Colonic mucosa (tissue), 4 donors: ENCODE measurements around the gene DCAF5. TPM values are rescaled to one million over a fixed set of nuclear protein-coding genes. Genes with fewer than 3 reads are reported as not detected.

Experiments
- DNase-seq: peaks from one replicate; pipeline ENCODE4 v3.0.0-alpha.2; 2020
- H3K27ac ChIP-seq: fragments of 200-600 bp; one replicate; pipeline ENCODE4 v1.8.0; 2021
- H3K27me3 ChIP-seq: fragments of 200-600 bp; one replicate; pipeline ENCODE4 v1.8.0; 2021
- H3K36me3 ChIP-seq: fragments of 200-600 bp; one replicate; pipeline ENCODE4 v1.8.0; 2021
- H3K4me1 ChIP-seq: fragments of 200-600 bp; one replicate; pipeline ENCODE4 v1.8.0; 2021; ENCODE audit warnings: mild to moderate bottlenecking
- H3K4me3 ChIP-seq: fragments of 200-600 bp; one replicate; pipeline ENCODE4 v1.8.0; 2021
- H3K9ac ChIP-seq, 2 donors: one replicate each; pipeline ENCODE4 v1.7.0; 2013; ENCODE audit warnings: control low read depth in 2 of 2, low read depth in 2 of 2, low read length in 2 of 2
- H3K9me3 ChIP-seq: fragments of 200-600 bp; one replicate; pipeline ENCODE4 v1.8.0; 2021
- intact Hi-C: fragments of 100-400 bp; cut with DNase I; formaldehyde crosslinking; loops from one replicate; pipeline ENCODE4 v1.14.1; 2022
- total RNA-seq, 2 donors: library from RNA; stranded (reverse); fragmentation: NEBNext Ultra II Directional in 1 of 2; extraction: Animal tissue kit (Norgen Biotek cat#: 25700) in 1 of 2; gene quantifications; one replicate each; pipeline ENCODE4 v1.2.1, GENCODE V29; 2021
- TF ChIP-seq, protein P1 (sequence below): fragments of 200-600 bp; IDR thresholded peaks from one replicate; pipeline ENCODE4 v1.8.0; 2022; ENCODE audit warnings: antibody characterized with exemption, mild to moderate bottlenecking
- donor health status: healthy.
- donor health status: DM: no; HTN: no; CAD: no.
- donor health status: DM: no; HTN: no; CAD: no.

DCAF5 gene
- total RNA-seq, 2 donors from 2014 or later = 29.9 to 41.6 TPM

DNA sequence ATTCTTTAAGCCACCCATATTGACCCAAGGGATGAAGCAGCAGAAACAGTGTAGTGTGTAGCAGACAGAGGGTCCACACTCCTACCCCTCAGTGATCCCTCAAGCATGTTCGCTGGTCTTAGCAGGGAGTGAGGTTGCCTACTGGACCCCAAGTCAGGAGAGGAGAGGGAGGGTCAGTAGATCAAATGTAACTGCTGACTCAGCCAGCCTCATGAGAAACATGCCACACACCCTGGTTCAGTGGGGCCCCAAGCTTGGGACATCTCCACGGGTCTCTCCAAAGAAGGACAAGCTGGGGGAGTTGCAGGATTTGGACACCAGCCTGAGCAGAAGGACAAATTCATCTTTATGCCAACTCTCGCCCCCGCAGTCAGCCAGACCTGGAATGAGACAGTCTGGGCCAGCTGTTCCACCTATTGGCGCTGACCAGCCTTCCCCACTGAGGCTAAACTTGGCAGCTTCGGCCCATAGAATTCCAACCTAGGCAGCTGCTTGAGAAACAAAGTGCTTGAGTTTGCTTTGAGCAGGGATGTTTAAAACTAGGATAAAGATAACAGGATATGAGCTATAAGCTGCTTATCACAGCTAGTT lies 107.9 kb downstream of the DCAF5 start:
- TF ChIP-seq, protein P1, sequence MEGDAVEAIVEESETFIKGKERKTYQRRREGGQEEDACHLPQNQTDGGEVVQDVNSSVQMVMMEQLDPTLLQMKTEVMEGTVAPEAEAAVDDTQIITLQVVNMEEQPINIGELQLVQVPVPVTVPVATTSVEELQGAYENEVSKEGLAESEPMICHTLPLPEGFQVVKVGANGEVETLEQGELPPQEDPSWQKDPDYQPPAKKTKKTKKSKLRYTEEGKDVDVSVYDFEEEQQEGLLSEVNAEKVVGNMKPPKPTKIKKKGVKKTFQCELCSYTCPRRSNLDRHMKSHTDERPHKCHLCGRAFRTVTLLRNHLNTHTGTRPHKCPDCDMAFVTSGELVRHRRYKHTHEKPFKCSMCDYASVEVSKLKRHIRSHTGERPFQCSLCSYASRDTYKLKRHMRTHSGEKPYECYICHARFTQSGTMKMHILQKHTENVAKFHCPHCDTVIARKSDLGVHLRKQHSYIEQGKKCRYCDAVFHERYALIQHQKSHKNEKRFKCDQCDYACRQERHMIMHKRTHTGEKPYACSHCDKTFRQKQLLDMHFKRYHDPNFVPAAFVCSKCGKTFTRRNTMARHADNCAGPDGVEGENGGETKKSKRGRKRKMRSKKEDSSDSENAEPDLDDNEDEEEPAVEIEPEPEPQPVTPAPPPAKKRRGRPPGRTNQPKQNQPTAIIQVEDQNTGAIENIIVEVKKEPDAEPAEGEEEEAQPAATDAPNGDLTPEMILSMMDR = no peak
- Histone ChIP-seq H3K9me3 (no peaks in the 10 kb centered on the region), H3K4me3 (no peak overlapping the region), H3K36me3 (no peaks in the 10 kb centered on the region), H3K9ac (no peak overlapping the region), H3K27ac (peak overlapping the region; percentile 52), H3K27me3 (no peaks in the 10 kb centered on the region), H3K4me1 (peaks cover 10% of the 10 kb centered on the region)
- intact Hi-C loops = no loop called here
- no peak for DNase-seq

DNA sequence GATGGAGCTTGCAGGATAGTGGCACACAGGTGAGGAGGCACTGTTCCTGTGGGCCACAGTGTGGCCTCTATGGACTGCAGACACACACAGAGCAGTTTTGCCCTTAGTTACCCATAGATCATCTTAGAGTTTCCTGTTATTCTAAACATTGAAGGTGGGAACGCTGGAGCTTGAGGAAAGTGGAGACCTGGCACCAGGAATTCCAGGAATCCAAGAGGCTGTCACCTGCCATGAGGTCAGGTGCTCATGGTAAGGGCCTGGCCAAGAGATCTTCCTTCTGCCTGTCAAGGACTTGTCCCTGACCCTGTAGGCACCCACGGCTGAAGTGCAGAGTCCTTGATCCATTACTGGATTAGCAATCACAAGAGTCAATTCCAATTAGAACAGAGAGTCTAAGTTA lies 108.6 kb downstream of the DCAF5 start:
- TF ChIP-seq, protein P1 = no peak
- Histone ChIP-seq H3K4me1 (peaks cover 10% of the 10 kb centered on the region), H3K27me3 (no peaks in the 10 kb centered on the region), H3K9me3 (no peaks in the 10 kb centered on the region), H3K36me3 (no peaks in the 10 kb centered on the region), H3K9ac (no peak overlapping the region), H3K27ac (peak overlapping the region; percentile 66), H3K4me3 (no peak overlapping the region)
- intact Hi-C loops = no loop called here
- DNase-seq = no peak

DNA sequence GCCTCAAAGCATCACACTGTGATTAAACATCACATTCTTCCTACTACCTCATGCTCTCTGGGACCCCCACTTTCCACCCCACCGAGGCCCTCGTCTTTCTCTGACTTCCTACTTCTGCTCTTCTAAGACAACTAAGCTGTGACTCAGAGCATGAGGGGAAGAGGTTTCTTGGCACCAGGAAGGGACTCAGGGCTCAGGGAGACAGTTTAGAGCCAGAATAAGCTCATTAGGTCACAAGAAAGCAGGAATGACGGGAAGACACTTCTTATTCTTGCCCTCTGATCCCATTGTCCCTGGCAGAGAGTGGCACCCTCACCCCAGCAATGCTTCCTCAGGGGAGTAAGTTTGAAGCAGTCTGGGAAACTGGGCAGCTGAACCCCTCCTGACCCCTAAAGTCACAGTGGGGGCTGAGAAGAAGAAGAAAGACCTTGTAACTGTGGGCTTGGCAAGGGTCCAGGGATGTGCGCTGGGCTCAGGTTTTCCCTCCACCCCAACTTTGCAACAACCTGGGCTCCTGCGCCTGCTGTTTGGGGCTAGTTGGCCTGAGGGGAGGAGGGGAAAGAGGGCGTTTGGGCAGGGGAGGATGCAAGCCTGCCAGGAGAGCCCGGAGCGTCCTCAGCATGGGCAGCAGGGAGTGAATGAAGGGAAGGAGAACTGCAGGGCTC lies 109.2 kb downstream of the DCAF5 start:
- peaks cover 10% of the 10 kb centered on the region for H3K4me1 ChIP-seq
- no peaks in the 10 kb centered on the region for H3K36me3 ChIP-seq
- H3K9ac ChIP-seq = no peak overlapping the region
- intact Hi-C loops = no loop called here
- DNase-seq = no peak
- H3K4me3 ChIP-seq = no peak overlapping the region
- H3K27ac ChIP-seq = peak overlapping the region; percentile 66
- TF ChIP-seq, protein P1 = no peak
- H3K9me3 ChIP-seq = no peaks in the 10 kb centered on the region
- H3K27me3 ChIP-seq = no peaks in the 10 kb centered on the region

DNA sequence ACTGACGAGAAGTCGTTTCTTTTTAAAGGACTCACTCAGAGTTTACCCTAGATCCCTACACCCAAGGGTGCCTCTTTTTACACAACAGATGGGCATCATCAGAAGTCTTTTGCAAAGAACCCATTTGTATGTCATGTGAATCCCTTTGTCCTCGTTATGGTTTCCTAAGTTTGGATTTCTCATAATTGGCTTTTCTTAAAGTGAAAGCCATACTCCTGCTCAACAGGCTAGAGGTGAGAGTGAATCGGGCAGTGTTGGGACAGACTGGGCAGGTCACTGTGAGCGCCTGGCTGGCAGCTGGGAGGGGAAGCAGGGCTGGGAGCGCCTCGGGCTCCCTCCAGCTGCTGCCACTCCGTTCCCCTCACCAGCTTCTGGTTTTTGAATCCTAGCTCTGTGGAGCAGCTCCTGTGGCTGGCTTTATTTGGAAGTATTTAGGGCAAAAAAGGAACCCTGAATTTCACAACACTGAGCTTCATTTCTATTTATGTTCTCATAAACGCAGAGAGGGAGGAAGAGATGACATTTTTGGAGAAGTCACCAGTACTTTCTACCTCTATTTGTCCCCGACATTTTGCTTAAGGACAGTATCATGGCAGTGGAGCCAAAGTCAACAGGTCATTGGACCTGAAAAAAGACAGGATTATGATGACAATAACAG lies 110.0 kb downstream of the DCAF5 start:
- TF ChIP-seq, protein P1 = no peak
- no peak for DNase-seq
- Histone ChIP-seq H3K27ac (peak overlapping the region; percentile 66), H3K4me1 (peaks cover 10% of the 10 kb centered on the region), H3K36me3 (no peaks in the 10 kb centered on the region), H3K4me3 (no peak overlapping the region), H3K9me3 (no peaks in the 10 kb centered on the region), H3K9ac (no peak overlapping the region), H3K27me3 (no peaks in the 10 kb centered on the region)
- intact Hi-C loops = no loop called here

DNA sequence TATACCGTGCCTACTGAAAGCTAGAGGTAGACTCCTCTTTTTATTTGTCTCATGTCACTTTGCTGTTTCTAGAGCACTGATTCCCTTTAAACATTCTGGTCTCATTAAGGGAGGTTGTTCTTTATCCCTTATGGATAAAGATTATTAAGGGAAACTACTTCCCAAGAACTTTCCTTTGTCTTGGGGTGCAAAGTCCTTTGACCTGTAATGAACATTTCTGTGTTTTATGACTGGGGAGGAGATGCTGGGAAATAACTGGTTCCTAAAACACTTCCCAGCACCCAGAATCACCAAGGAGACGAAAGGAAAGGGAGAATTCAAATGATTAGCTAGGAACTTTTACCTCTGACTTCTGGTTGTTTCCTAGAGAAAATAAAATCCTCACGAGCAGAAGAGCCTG lies 110.6 kb downstream of the DCAF5 start:
- peak overlapping the region; percentile 66 for H3K27ac ChIP-seq
- no peaks in the 10 kb centered on the region for H3K27me3 ChIP-seq
- no peak overlapping the region for H3K4me3 ChIP-seq
- peaks cover 10% of the 10 kb centered on the region for H3K4me1 ChIP-seq
- H3K9ac ChIP-seq = no peak overlapping the region
- no peaks in the 10 kb centered on the region for H3K36me3 ChIP-seq
- H3K9me3 ChIP-seq = no peaks in the 10 kb centered on the region
- TF ChIP-seq, protein P1 = no peak
- intact Hi-C loops = no loop called here
- no peak for DNase-seq
